ENCODE results near the gene C4orf50.
"Not testable (repeated sequence)": the region's sequence is repeated elsewhere in the genome, so short reads cannot be mapped to it uniquely, and the experiment has no call there.

Gene C4orf50

DNA sequence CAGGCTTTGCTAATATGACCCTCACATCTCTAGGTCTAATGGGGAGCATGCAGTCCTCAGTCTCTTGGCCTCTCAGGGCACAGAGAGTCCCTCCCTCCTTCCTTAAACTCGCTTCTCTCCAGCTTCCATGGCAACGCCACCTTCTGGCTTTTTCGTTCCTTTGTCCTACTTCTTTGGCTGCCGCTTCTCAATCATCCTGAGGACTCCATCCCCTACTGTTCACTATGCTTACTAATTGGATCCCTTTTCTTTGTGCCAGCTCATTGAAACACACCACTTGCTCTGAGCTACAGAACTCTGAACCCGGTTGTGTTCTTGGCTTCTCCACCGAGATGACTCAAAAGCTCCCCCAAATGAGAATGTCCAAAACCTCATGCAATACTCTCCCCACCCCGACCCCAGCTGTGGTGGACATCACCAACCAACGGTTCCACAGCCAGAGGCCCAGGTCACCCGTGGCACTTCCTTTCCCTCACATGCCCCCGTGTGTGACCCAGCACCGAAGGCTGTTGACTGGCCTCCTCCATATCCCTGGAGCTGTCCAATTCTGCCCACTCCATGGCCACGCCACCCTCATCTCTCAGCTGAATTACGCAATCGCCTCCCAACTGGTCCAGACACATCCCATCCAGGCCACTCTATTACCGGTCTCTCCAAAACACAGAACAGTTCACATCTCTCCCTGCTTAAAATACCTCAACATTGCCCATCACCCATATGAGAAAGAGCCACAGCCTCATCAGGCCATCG, 160.0 kb downstream of the C4orf50 start:
- no peak for DNase-seq (ENCODE audit: low read depth in 3 of 3)

- no peak for DNase-seq (ENCODE audit: low read depth in 3 of 3)
These were observed 161.0 kb downstream of the C4orf50 start for GRCh38 chr4:5857199-5857598.

GRCh38 chr4:5856362-5856761, 161.9 kb downstream of the C4orf50 start:
- DNase-seq (ENCODE audit: low read depth in 3 of 3): not testable (repeated sequence)

- DNase-seq (ENCODE audit: low read depth in 3 of 3): no peak
These were observed 163.3 kb downstream of the C4orf50 start for GRCh38 chr4:5854929-5855328.

- no peak for DNase-seq (ENCODE audit: low read depth in 3 of 3)
These were observed 165.6 kb downstream of the C4orf50 start for GRCh38 chr4:5852523-5853202.

DNA sequence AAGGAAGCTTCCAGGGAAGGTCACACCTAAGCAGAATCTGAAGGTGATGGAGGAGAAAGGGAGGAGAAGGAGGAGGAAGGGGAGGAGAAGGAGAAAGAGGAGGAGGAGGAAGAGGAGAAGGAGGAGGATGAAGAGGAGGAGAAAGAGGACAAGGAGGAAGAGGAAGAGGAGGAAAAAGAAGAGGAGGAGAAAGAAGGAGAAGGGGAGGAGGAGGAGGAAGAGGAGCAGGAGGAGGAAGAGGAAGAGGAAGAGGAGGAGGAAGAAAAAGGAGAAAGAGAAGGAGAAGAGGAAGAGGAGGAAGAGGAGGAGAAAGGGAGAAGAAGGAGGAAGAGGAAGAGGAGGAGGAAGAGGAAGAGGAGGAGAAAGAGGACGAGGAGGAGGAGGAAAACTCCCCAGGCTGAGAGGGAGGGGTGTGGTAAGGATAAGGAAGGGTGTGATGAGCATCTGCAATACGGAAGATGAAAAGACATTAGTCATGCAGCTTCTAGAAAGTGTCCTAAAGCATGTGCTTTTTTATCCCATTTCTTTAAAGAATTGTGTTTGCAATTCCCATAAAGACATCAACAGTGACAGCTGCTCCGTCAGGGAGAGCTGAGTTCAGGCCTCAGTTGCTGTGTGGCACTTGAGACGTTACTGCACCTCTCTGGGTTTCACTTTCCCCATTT, 166.5 kb downstream of the C4orf50 start:
- DNase-seq (ENCODE audit: low read depth in 3 of 3): no peak
